GM12873 (cell line): ENCODE data around the gene XPO6.

Experiments used
- CTCF ChIP-seq: IDR thresholded peaks from 2 replicates; pipeline ENCODE4 v1.5.1; 2012; ENCODE audit warnings: low read depth, mild to moderate bottlenecking, moderate library complexity, low read length, control low read depth; ENCODE audit not compliant: insufficient read depth; ENCODE audit errors: missing control alignments

The XPO6 gene

GRCh38 chr16:28108590-28109247 lies 103.0 kb downstream of the XPO6 start:
- no peak for TF ChIP-seq CTCF

GRCh38 chr16:28107232-28107631 lies 104.5 kb downstream of the XPO6 start:
- no peak for TF ChIP-seq CTCF

- no peak for TF ChIP-seq CTCF
Observed at GRCh38 chr16:28106467-28107215, 105.1 kb downstream of the XPO6 start.

- no peak for TF ChIP-seq CTCF
Observed at GRCh38 chr16:28105954-28106353, 105.8 kb downstream of the XPO6 start.

GRCh38 chr16:28105297-28105696 lies 106.5 kb downstream of the XPO6 start:
- TF ChIP-seq CTCF: no peak

GRCh38 chr16:28104404-28104803 lies 107.4 kb downstream of the XPO6 start:
- no peak for TF ChIP-seq CTCF

GRCh38 chr16:28103516-28104170 lies 108.1 kb downstream of the XPO6 start:
- no peak for TF ChIP-seq CTCF
